Adipose tissue (tissue), 3 donors: Measurements from ENCODE around the gene UVSSA. TPM values are rescaled to one million over a fixed set of nuclear protein-coding genes. Genes with fewer than 3 reads are reported as not detected.
"Not testable (repeated sequence)": the region's sequence is repeated elsewhere in the genome, so short reads cannot be mapped to it uniquely, and the experiment has no call there.

Experiments
- H3K27ac ChIP-seq: one replicate; pipeline ENCODE4 v1.5.1; 2013; ENCODE audit warnings: low read depth, low read length
- WGBS, 3 donors: extraction: QIAGEN DNeasy Blood & Tissue Kit; methylation state at CpG; one replicate each; pipeline ENCODE4 v1.1.7; 2013; 5-methylcytosine and 5-hydroxymethylcytosine counted together
- polyA plus RNA-seq, 3 donors: library from polyadenylated mRNA; stranded (reverse); fragments of 200-250 nt; gene quantifications; one replicate each; pipeline ENCODE4 v1.2.3, GENCODE V29; 2013
- donor health status: healthy with polysubstance abuse.
- donor health status: Bipolar disorder and iron deficiency.
- donor health status: healthy.

Gene UVSSA
- polyA plus RNA-seq, 3 donors: 5.6 to 9.8 (median 7.0) TPM

- 94 to 95% (median 95%) methylated on average over 47 to 51 of the region's 51 CpGs for WGBS, 3 donors
Observed at GRCh38 chr4:1328267-1329155, 18.5 kb upstream of the UVSSA start.

GRCh38 chr4:1329408-1330371 lies 17.3 kb upstream of the UVSSA start:
- WGBS, 3 donors: 81 to 85% (median 82%) methylated on average over 33 to 34 of the region's 34 CpGs
- no peak overlapping the region for H3K27ac ChIP-seq

More at GRCh38 chr4:1328267-1329155, 18.5 kb upstream of the UVSSA start:
- H3K27ac ChIP-seq: no peak overlapping the region

GRCh38 chr4:1330761-1331590 lies 16.0 kb upstream of the UVSSA start:
- H3K27ac ChIP-seq: no peak overlapping the region
- 86 to 90% (median 88%) methylated on average over 33 to 34 of the region's 34 CpGs for WGBS, 3 donors

- H3K27ac ChIP-seq: no peak overlapping the region
- WGBS, 3 donors: 86 to 91% (median 90%) methylated on average over 21 of the region's 21 CpGs
Observed at GRCh38 chr4:1331591-1332353, 15.2 kb upstream of the UVSSA start.

- 83 to 92% (median 89%) methylated on average over 13 of the region's 13 CpGs for WGBS, 3 donors
- no peak overlapping the region for H3K27ac ChIP-seq
Observed at GRCh38 chr4:1332686-1333085, 14.3 kb upstream of the UVSSA start.

GRCh38 chr4:1333256-1333655 lies 13.8 kb upstream of the UVSSA start:
- 82 to 93% (median 87%) methylated on average over 8 of the region's 8 CpGs for WGBS, 3 donors
- H3K27ac ChIP-seq: no peak overlapping the region

- not testable (repeated sequence) for H3K27ac ChIP-seq
- WGBS, 3 donors: 68 to 87% (median 75%) methylated on average over 9 to 11 of the region's 12 CpGs
Observed at GRCh38 chr4:1333851-1334578, 13.0 kb upstream of the UVSSA start.

GRCh38 chr4:1334579-1334895 lies 12.5 kb upstream of the UVSSA start:
- H3K27ac ChIP-seq: no peak overlapping the region
- 90 to 95% (median 90%) methylated on average over 6 of the region's 6 CpGs for WGBS, 3 donors

- WGBS, 3 donors: 68 to 89% (median 71%) methylated on average over 4 of the region's 4 CpGs
- not testable (repeated sequence) for H3K27ac ChIP-seq
Observed at GRCh38 chr4:1335193-1335883, 11.7 kb upstream of the UVSSA start.

GRCh38 chr4:1336088-1336491 lies 10.9 kb upstream of the UVSSA start:
- WGBS, 3 donors: 60 to 93% (median 70%) methylated on average over 7 of the region's 7 CpGs
- H3K27ac ChIP-seq: no peak overlapping the region

- H3K27ac ChIP-seq: no peak overlapping the region
- 81 to 89% (median 84%) methylated on average over 11 of the region's 11 CpGs for WGBS, 3 donors
Observed at GRCh38 chr4:1337376-1337831, 9.6 kb upstream of the UVSSA start.

GRCh38 chr4:1337951-1338751 lies 8.9 kb upstream of the UVSSA start:
- WGBS, 3 donors: 95 to 98% (median 97%) methylated on average over 41 of the region's 41 CpGs
- no peak overlapping the region for H3K27ac ChIP-seq

- no peak overlapping the region for H3K27ac ChIP-seq
- WGBS, 3 donors: 95 to 97% (median 95%) methylated on average over 38 of the region's 38 CpGs
Observed at GRCh38 chr4:1338752-1339414, 8.1 kb upstream of the UVSSA start.

GRCh38 chr4:1339489-1339888 lies 7.5 kb upstream of the UVSSA start:
- WGBS, 3 donors: 96 to 98% (median 97%) methylated on average over 38 of the region's 38 CpGs
- no peak overlapping the region for H3K27ac ChIP-seq

- WGBS, 3 donors: 91 to 96% (median 91%) methylated on average over 28 to 29 of the region's 29 CpGs
- no peak overlapping the region for H3K27ac ChIP-seq
Observed at GRCh38 chr4:1340181-1340747, 6.7 kb upstream of the UVSSA start.
